Ascending aorta (tissue), 2 donors: ENCODE measurements around the gene TMEM135. TPM values are rescaled to one million over a fixed set of nuclear protein-coding genes. Genes with fewer than 3 reads are reported as not detected.
"Not testable (repeated sequence)": the region's sequence is repeated elsewhere in the genome, so short reads cannot be mapped to it uniquely, and the experiment has no call there.

Experiments
- DNase-seq, 2 donors: peaks; one replicate each; pipeline ENCODE4 v3.0.0-alpha.2; 2019; ENCODE audit warnings: low spot score in 2 of 2
- H3K27ac ChIP-seq, 2 donors: fragments of 200-600 bp; sonication (generic); one replicate each; pipeline ENCODE4 v1.5.1; 2016 to 2017; ENCODE audit warnings: mild to moderate bottlenecking in 1 of 2
- H3K27me3 ChIP-seq: fragments of 200-600 bp; sonication (generic); one replicate; pipeline ENCODE4 v1.5.1; 2017
- H3K36me3 ChIP-seq, 2 donors: fragments of 200-600 bp; sonication (generic); one replicate each; pipeline ENCODE4 v1.5.1; 2016
- H3K4me1 ChIP-seq, 2 donors: fragments of 200-600 bp; sonication (generic); one replicate each; pipeline ENCODE4 v1.5.1; 2016 to 2017; ENCODE audit warnings: mild to moderate bottlenecking in 1 of 2
- H3K4me3 ChIP-seq, 2 donors: fragments of 200-600 bp; sonication (generic); one replicate each; pipeline ENCODE4 v1.5.1; 2016 to 2017; ENCODE audit warnings: mild to moderate bottlenecking in 1 of 2
- H3K9me3 ChIP-seq, 2 donors: fragments of 200-600 bp; sonication (generic); one replicate each; pipeline ENCODE4 v1.5.1; 2016
- intact Hi-C: fragments of 100-400 bp; cut with DNase I; formaldehyde crosslinking; loops from one replicate; pipeline ENCODE4 v1.15.1; 2023
- total RNA-seq: library from RNA; depleted of rRNA; stranded (reverse); fragments of >200 nt; gene quantifications from one replicate; pipeline ENCODE4 v1.1.0, GENCODE V29; 2016
- TF ChIP-seq, protein P1 (sequence below), 3 experiments: fragments of 200-600 bp in 2 of 3; fragments of 450-650 bp in 1 of 3; sonication (generic) in 2 of 3; IDR thresholded peaks; one replicate each; pipeline ENCODE4 v1.5.1; 2016 to 2019; ENCODE audit warnings: antibody characterized with exemption in 3 of 3, mild to moderate bottlenecking in 1 of 3, moderate library complexity in 1 of 3

The TMEM135 gene
- total RNA-seq, 1 donor from 2014 or later, result 18.4 TPM

DNA sequence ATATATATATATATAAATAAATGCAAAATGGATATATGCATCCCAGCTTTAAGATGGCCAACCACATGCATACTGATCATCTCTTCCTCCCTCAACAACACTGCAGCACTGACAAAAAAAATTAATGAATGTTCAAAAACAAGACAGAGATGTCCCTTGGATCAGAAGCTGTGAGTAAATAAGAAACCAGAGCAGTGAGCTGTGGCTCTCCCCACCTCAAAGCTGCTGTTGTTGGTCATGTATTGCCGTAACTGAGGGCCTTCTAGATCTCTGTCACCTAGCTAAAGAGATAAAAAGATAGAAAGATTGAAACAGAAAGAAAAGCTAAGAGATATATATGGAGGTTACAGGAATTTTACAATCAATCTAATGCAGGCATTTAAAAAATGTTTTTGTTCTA is 15.5 kb upstream of the TMEM135 start:
- Histone ChIP-seq H3K9me3 (no peaks in the 10 kb centered on the region), H3K4me3 (no peak overlapping the region), H3K27ac (no peak overlapping the region), H3K27me3 (no peaks in the 10 kb centered on the region), H3K4me1 (no peaks in the 10 kb centered on the region), H3K36me3 (no peaks in the 10 kb centered on the region)
- intact Hi-C loops, result no loop called here
- no peak for DNase-seq
- TF ChIP-seq, protein P1, sequence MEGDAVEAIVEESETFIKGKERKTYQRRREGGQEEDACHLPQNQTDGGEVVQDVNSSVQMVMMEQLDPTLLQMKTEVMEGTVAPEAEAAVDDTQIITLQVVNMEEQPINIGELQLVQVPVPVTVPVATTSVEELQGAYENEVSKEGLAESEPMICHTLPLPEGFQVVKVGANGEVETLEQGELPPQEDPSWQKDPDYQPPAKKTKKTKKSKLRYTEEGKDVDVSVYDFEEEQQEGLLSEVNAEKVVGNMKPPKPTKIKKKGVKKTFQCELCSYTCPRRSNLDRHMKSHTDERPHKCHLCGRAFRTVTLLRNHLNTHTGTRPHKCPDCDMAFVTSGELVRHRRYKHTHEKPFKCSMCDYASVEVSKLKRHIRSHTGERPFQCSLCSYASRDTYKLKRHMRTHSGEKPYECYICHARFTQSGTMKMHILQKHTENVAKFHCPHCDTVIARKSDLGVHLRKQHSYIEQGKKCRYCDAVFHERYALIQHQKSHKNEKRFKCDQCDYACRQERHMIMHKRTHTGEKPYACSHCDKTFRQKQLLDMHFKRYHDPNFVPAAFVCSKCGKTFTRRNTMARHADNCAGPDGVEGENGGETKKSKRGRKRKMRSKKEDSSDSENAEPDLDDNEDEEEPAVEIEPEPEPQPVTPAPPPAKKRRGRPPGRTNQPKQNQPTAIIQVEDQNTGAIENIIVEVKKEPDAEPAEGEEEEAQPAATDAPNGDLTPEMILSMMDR (IDR thresholded peaks at IDR 0.05), result no peak

DNA sequence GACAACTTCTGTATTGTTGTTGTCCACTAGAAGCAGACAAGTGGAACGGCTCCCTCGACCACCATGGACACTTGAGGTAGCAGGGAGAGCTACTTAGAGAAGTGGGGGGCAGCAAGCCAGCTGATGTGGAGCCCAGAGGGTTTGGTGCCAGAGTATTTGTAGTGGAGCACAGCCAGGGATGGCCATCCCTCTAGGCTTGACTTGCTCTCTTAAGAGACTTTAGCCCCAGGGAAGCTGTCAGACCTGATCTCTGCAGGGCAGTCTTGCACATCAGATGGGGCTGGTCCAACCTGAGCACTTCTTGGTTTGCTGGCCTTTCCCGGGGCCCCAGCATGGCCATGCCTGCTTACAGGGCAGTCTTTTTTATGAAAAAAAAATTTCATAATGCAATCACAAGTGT is 15.0 kb upstream of the TMEM135 start:
- Histone ChIP-seq H3K27ac (no peak overlapping the region), H3K27me3 (no peaks in the 10 kb centered on the region), H3K4me3 (no peak overlapping the region), H3K9me3 (no peaks in the 10 kb centered on the region), H3K36me3 (no peaks in the 10 kb centered on the region), H3K4me1 (no peaks in the 10 kb centered on the region)
- TF ChIP-seq, protein P1 (IDR thresholded peaks at IDR 0.05), result no peak
- intact Hi-C loops, result no loop called here
- no peak for DNase-seq

DNA sequence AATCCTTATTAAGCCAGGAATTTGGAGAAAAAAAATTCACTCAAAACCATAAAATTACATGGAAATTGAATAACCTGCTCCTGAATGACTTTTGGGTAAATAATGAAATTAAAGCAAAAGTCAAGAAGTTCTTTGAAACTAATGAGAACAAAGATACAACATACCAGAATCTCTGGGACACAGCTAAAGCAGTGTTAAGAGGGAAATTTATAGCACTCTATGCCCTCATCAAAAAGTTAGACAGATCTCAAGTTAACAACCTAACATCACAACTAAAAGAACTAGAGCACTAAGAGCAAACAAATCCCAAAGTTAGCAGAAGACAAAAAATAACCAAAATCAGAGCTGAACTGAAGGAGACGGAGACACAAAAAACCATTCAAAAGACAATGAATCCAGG is 11.3 kb upstream of the TMEM135 start:
- H3K27ac ChIP-seq, H3K36me3 ChIP-seq, H3K4me1 ChIP-seq, H3K9me3 ChIP-seq, intact Hi-C loops, DNase-seq, H3K4me3 ChIP-seq, H3K27me3 ChIP-seq: not testable (repeated sequence)

DNA sequence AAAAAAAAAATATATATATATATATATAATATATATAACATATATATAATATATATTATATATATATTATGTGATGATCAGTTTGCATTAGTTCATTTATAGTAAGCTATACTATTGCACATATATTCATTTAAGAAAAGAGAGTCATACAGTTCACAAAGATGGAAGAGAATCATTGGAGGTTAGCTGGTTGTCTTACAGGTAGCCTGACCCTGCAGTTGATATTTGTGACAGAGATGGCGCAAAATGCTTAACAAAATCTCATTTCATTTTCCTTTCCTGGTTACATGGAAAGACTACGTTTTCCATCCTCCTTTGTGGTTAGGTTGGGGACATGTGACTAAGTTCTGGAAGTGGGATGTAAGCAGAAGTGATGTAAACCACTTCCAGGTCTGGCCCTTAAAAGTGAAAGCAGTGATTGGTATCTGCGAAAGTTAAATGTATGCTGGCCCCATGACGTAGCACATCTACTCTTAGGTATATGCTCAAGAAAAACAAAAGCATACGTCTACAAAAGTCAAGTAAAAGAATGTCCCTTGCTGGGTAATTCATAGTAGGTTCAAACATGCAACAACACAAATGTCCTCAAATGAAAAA is 7.2 kb upstream of the TMEM135 start:
- no peak for DNase-seq
- no peak overlapping the region for H3K4me3 ChIP-seq
- no peak overlapping the region for H3K27ac ChIP-seq
- intact Hi-C loops, result no loop called here
- no peaks in the 10 kb centered on the region for H3K4me1 ChIP-seq
- TF ChIP-seq, protein P1 (IDR thresholded peaks at IDR 0.05), result no peak
- H3K27me3 ChIP-seq, result no peaks in the 10 kb centered on the region
- H3K9me3 ChIP-seq, result no peaks in the 10 kb centered on the region
- no peaks in the 10 kb centered on the region for H3K36me3 ChIP-seq

DNA sequence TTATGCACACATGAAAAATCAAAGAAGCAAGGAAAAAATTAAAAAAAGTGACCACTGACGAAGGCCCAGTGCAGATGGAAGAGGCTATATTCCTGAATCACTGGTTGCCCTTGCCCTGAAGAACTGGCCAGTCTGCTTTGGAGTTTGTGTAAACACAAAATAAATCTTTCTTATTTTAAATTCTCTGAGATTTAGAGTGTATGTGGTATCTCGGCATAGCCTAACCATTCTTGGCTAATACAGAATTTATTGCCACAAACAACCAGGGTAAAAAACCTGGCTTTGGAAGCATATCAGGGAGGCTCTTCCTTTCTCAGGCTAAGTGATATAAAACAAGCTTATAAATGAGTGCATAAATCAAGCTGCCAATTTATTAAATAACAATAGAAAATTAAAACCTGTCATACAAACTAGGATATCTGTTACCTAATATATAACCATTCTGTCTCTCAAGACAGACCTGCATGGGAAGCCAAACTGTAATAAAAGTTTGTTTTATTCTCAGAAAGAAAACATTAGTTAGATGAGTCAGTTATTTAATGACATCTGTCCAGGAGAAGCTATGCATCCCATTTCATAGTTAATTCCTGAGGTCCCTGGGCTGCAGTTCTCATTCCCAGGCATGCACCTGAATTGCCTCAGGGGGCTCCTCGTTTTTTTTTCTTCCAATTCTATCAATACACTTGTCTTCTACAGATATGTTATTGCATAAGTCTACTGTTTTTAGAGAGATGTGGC is 6.1 kb upstream of the TMEM135 start:
- DNase-seq, result no peak
- TF ChIP-seq, protein P1 (IDR thresholded peaks at IDR 0.05), result no peak
- H3K36me3 ChIP-seq, result no peaks in the 10 kb centered on the region
- no peaks in the 10 kb centered on the region for H3K27me3 ChIP-seq
- intact Hi-C loops, result no loop called here
- no peaks in the 10 kb centered on the region for H3K9me3 ChIP-seq
- no peaks in the 10 kb centered on the region for H3K4me1 ChIP-seq
- H3K4me3 ChIP-seq, result no peak overlapping the region
- H3K27ac ChIP-seq, result no peak overlapping the region

DNA sequence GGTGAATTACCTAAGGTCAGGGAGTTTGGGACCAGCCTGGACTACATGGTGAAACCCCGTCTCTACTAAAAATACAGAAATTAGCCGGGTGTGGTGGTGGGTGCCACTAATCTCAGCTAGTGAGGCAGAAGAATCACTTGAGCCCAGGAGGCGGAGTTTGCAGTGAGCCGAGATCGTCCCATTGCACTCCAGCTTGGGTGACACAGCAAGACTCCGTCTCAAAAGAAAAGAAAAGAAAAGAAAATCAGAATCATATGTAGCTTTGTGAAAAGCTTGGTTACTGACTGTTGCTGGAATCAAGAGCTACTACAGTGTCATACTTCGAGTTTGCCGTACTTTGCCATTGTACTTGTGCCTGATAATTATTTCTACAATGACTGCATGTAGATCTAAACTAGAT is 4.2 kb upstream of the TMEM135 start:
- TF ChIP-seq, protein P1 (IDR thresholded peaks at IDR 0.05), result no peak
- Histone ChIP-seq H3K27me3 (no peaks in the 10 kb centered on the region), H3K4me1 (peaks cover 0 to 4% of the 10 kb centered on the region in 2 donors), H3K36me3 (no peaks in the 10 kb centered on the region), H3K27ac (no peak overlapping the region), H3K9me3 (no peaks in the 10 kb centered on the region), H3K4me3 (no peak overlapping the region)
- intact Hi-C loops, result no loop called here
- no peak for DNase-seq
